HFF-Myc (cell line): ENCODE results near the gene METAP2.
"Not testable (repeated sequence)": the region's sequence is repeated elsewhere in the genome, so short reads cannot be mapped to it uniquely, and the experiment has no call there.

Experiments used
- DNase-seq: peaks from one replicate; pipeline ENCODE4 v3.0.0-alpha.2; 2011; ENCODE audit warnings: low read depth; ENCODE audit errors: extremely low read depth
- H3K4me3 ChIP-seq: replicated peaks from 2 replicates; pipeline ENCODE4 v1.5.1; 2011; ENCODE audit warnings: low read depth, mild to moderate bottlenecking, control low read depth, low read length
- CTCF ChIP-seq: IDR thresholded peaks from 2 replicates; pipeline ENCODE4 v1.5.1; 2012; ENCODE audit warnings: mild to moderate bottlenecking, low read depth, low read length, control low read depth; ENCODE audit errors: missing control alignments

The METAP2 gene

GRCh38 chr12:95458761-95459160, 15.2 kb upstream of the METAP2 start:
- H3K4me3 ChIP-seq = no peak overlapping the region
- TF ChIP-seq CTCF = no peak
- DNase-seq = no peak

- DNase-seq = no peak
- TF ChIP-seq CTCF = no peak
- no peak overlapping the region for H3K4me3 ChIP-seq
Measured at GRCh38 chr12:95459310-95459709, 14.6 kb upstream of the METAP2 start.

DNA sequence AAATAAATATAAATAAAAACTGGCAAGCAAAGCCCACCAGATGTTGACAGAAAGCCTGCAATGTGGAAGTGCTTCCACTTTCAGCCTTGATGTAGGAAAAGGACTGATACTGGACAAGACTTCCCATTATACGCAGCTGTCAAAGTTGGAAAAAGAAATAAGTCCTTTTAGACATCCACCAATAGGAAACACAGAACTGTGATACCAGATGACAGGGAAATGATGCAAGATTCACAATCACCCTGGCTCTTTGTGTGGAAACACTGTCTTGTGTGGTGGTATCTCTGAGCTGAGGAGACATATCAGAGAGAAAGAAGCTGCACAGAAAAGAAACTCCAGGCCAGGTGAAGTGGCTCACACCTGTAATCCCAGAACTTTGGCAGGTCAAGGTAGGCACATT, 13.8 kb upstream of the METAP2 start:
- H3K4me3 ChIP-seq = no peak overlapping the region
- DNase-seq = no peak
- TF ChIP-seq CTCF = no peak

DNA sequence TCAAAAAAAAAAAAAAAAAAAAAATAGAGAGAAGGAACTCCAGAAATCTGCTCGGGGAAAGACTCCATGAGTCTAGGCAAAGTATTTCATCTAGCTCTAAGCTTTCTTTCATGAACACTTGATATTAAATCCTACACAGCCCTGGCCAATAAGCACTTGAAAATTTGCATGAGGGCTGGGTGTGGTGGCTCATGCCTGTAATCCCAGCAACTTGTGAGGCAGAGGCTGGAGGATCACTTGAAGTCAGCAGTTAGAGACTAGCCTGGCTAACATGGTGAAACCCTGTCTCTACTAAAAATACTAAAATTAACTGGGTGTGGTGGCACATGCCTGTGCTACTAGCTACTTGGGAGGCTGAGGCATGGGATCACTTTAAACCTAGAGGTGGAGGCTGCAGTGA, 13.1 kb upstream of the METAP2 start:
- no peak for DNase-seq
- TF ChIP-seq CTCF = no peak
- no peak overlapping the region for H3K4me3 ChIP-seq

DNA sequence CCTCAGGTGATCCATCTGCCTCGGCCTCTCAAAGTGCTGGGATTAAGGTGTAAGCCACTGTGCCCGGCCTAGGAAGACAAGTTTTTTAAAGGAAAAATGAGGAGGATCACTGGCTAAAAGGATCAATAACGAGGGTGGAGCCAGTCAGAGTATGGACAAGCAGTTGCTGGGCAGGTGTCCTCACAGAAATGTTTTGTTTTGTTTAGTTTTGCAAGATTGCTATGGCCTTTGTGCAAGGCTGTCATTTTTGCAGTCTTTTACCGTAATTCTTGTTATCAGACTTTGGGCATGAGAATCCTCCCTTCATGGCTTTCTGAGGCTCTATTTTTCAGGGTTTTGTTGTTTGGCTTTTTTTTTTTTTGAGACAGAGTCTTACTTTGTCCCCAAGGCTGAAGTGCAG, 11.9 kb upstream of the METAP2 start:
- no peak overlapping the region for H3K4me3 ChIP-seq
- TF ChIP-seq CTCF = no peak
- no peak for DNase-seq

DNA sequence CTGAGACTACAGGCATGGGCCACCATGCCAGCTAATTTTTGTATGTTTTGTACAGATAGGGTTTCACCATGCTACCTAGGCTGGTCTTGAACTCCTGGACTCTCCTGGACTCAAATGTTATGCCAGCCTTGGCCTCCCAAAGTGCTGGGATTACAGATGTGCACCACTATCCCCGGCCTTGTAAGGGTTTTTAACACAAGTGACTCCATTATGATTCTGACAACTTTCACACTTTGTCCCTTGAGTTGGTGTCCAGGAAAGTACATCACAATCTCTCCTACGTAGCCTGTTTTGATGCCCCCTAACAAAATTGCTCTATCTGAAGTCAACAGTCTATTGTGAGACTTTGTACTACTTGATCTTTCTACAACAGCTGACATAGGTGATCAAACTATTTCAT, 11.4 kb upstream of the METAP2 start:
- no peak overlapping the region for H3K4me3 ChIP-seq
- no peak for TF ChIP-seq CTCF
- DNase-seq = no peak

GRCh38 chr12:95463050-95463449, 10.9 kb upstream of the METAP2 start:
- no peak for TF ChIP-seq CTCF
- no peak for DNase-seq
- H3K4me3 ChIP-seq = no peak overlapping the region

GRCh38 chr12:95463776-95464175, 10.2 kb upstream of the METAP2 start:
- DNase-seq, H3K4me3 ChIP-seq: not testable (repeated sequence)
